GM20000 (cell line): Measurements from ENCODE around the gene ZNF692.
"Not testable (repeated sequence)": the region's sequence is repeated elsewhere in the genome, so short reads cannot be mapped to it uniquely, and the experiment has no call there.

Experiments
- DNase-seq: peaks from one replicate; pipeline ENCODE4 v3.0.0; 2012; ENCODE audit warnings: low spot score
- TF ChIP-seq, protein P1 (sequence below): IDR thresholded peaks from 2 replicates; pipeline ENCODE4 v1.5.1; 2012; ENCODE audit warnings: mild to moderate bottlenecking, control low read depth; ENCODE audit errors: extremely low read depth, missing control alignments

ZNF692 gene

GRCh38 chr1:248886237-248886895 is 27.5 kb upstream of the ZNF692 start:
- DNase-seq = no peak
- TF ChIP-seq, protein P1, sequence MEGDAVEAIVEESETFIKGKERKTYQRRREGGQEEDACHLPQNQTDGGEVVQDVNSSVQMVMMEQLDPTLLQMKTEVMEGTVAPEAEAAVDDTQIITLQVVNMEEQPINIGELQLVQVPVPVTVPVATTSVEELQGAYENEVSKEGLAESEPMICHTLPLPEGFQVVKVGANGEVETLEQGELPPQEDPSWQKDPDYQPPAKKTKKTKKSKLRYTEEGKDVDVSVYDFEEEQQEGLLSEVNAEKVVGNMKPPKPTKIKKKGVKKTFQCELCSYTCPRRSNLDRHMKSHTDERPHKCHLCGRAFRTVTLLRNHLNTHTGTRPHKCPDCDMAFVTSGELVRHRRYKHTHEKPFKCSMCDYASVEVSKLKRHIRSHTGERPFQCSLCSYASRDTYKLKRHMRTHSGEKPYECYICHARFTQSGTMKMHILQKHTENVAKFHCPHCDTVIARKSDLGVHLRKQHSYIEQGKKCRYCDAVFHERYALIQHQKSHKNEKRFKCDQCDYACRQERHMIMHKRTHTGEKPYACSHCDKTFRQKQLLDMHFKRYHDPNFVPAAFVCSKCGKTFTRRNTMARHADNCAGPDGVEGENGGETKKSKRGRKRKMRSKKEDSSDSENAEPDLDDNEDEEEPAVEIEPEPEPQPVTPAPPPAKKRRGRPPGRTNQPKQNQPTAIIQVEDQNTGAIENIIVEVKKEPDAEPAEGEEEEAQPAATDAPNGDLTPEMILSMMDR = no peak

DNA sequence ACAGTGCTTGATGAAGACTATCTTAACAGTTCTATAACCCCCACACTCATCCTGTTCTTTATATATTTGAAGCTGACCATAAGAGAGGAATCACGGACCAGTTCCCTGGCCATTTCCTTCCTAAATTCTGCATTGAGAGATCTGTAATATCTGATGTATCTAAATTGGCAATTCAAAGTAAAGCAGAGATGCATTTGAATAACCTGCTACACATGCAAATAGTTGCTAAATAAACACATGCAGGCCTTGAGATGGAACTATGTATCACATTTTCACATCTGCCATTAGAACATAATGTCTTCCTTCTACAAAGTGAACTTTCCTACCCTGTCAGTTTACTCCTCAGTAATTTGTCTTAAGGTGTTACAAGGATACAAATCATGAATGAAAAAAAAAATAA is 26.8 kb upstream of the ZNF692 start:
- TF ChIP-seq, protein P1 = no peak
- no peak for DNase-seq

DNA sequence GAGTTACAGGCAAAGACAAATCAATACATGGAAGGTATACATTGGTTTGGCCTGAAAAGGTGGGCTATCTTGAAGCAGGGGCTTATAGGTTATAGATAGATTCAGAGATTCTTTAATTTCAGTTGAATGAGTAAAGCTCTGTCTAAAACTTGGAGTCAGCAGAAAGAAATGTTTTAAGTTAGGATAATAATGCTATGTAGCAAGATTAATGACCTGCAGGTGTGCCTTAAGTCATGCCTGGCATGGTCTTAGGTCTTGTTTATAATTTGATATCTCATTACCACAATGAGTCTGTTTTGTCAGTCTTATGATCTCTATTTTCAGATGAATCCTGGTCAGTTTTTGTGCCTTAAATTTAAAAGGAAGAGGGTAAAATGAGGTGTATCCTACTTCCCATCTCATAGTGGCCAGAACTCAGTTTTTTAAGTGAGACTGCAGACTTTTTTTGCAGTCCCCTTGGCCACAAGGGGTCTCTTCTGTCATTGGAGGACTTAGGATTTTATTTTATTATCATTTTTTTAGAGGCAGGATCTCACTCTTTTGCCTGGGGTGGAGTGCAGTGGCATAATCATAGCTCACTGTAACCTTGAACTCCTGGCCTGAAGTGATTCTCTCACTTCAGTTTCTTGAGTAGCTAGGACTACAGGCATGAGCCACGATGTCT is 25.9 kb upstream of the ZNF692 start:
- TF ChIP-seq, protein P1 = no peak
- no peak for DNase-seq

GRCh38 chr1:248882427-248882826 is 23.5 kb upstream of the ZNF692 start:
- DNase-seq = not testable (repeated sequence)

- TF ChIP-seq, protein P1 = no peak
- DNase-seq = no peak
These were observed 22.4 kb upstream of the ZNF692 start for GRCh38 chr1:248881261-248881660.

DNA sequence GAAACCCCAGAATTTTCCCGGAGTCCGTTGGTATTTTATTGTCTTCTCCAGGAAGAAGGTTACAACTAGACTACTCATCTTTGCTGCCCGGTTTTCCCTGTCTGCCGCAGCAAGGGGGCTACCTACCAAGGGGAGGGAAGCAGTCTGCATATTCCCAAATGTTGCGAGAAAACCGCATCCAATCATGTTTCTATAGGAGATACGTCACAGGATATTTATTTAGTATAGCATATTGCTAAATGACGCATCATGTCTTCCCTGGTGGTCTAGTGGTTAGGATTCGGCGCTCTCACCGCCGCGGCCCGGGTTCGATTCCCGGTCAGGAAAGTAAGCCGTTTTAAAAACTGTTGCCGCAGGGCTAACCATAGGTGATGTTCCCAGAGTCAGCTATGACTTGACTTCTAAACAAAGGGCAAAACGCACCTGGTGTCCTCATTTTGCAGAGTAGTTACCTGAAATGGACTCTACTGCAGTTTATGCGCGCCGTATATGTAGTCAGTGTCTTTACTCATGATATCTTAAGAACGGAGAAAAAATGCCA is 15.2 kb upstream of the ZNF692 start:
- no peak for DNase-seq
- TF ChIP-seq, protein P1 = no peak

GRCh38 chr1:248873409-248873992 is 14.6 kb upstream of the ZNF692 start:
- TF ChIP-seq, protein P1 = no peak
- peak; percentile 79 for DNase-seq
